GM08714 (cell line): ENCODE results near the gene JPH3.

Experiments
- H3K4me3 ChIP-seq: fragments of 200-500 bp; sonication (Bioruptor generic); 2 replicates; pipeline ENCODE4 v1.5.1; 2014; ENCODE audit warnings: mild to moderate bottlenecking, low read length, inconsistent platforms
- ZNF274 ChIP-seq: IDR thresholded peaks from 2 replicates; pipeline ENCODE4 v1.6.1; 2012; ENCODE audit warnings: mild to moderate bottlenecking, low read depth, low read length

The JPH3 gene

GRCh38 chr16:87727346-87727745, 125.0 kb downstream of the JPH3 start:
- TF ChIP-seq ZNF274: no peak
- no peak overlapping the region for H3K4me3 ChIP-seq

GRCh38 chr16:87728026-87728425, 125.7 kb downstream of the JPH3 start:
- no peak overlapping the region for H3K4me3 ChIP-seq
- TF ChIP-seq ZNF274: no peak

- no peak for TF ChIP-seq ZNF274
- H3K4me3 ChIP-seq: no peak overlapping the region
Observed at GRCh38 chr16:87729266-87729954, 127.1 kb downstream of the JPH3 start.

GRCh38 chr16:87731607-87732006, 129.3 kb downstream of the JPH3 start:
- TF ChIP-seq ZNF274: no peak
- no peak overlapping the region for H3K4me3 ChIP-seq

- TF ChIP-seq ZNF274: no peak
Observed at GRCh38 chr16:87733190-87733589, 130.9 kb downstream of the JPH3 start.

GRCh38 chr16:87734644-87735043, 132.3 kb downstream of the JPH3 start:
- no peak for TF ChIP-seq ZNF274
- H3K4me3 ChIP-seq: no peak overlapping the region

More at GRCh38 chr16:87733190-87733589, 130.9 kb downstream of the JPH3 start:
- H3K4me3 ChIP-seq: no peak overlapping the region

GRCh38 chr16:87735270-87736007, 133.1 kb downstream of the JPH3 start:
- no peak overlapping the region for H3K4me3 ChIP-seq
- TF ChIP-seq ZNF274: no peak

GRCh38 chr16:87736008-87736382, 133.7 kb downstream of the JPH3 start:
- TF ChIP-seq ZNF274: no peak
- H3K4me3 ChIP-seq: no peak overlapping the region

GRCh38 chr16:87739801-87740200, 137.5 kb downstream of the JPH3 start:
- H3K4me3 ChIP-seq: no peak overlapping the region
- TF ChIP-seq ZNF274: no peak

GRCh38 chr16:87740441-87740840, 138.1 kb downstream of the JPH3 start:
- no peak overlapping the region for H3K4me3 ChIP-seq
- no peak for TF ChIP-seq ZNF274

GRCh38 chr16:87740909-87741424, 138.7 kb downstream of the JPH3 start:
- no peak for TF ChIP-seq ZNF274
- H3K4me3 ChIP-seq: no peak overlapping the region

GRCh38 chr16:87741700-87742415, 139.6 kb downstream of the JPH3 start:
- no peak overlapping the region for H3K4me3 ChIP-seq
- no peak for TF ChIP-seq ZNF274

GRCh38 chr16:87742781-87743490, 140.6 kb downstream of the JPH3 start:
- no peak for TF ChIP-seq ZNF274
- no peak overlapping the region for H3K4me3 ChIP-seq

- no peak for TF ChIP-seq ZNF274
- H3K4me3 ChIP-seq: no peak overlapping the region
Observed at GRCh38 chr16:87744750-87745514, 142.6 kb downstream of the JPH3 start.
